ENCODE data around the gene FGF9. TPM values are rescaled to one million over a fixed set of nuclear protein-coding genes. Genes with fewer than 3 reads are reported as not detected.

The FGF9 gene
- total RNA-seq, 2 experiments from 2014 or later, result 4.7 to 11.4 TPM

DNA sequence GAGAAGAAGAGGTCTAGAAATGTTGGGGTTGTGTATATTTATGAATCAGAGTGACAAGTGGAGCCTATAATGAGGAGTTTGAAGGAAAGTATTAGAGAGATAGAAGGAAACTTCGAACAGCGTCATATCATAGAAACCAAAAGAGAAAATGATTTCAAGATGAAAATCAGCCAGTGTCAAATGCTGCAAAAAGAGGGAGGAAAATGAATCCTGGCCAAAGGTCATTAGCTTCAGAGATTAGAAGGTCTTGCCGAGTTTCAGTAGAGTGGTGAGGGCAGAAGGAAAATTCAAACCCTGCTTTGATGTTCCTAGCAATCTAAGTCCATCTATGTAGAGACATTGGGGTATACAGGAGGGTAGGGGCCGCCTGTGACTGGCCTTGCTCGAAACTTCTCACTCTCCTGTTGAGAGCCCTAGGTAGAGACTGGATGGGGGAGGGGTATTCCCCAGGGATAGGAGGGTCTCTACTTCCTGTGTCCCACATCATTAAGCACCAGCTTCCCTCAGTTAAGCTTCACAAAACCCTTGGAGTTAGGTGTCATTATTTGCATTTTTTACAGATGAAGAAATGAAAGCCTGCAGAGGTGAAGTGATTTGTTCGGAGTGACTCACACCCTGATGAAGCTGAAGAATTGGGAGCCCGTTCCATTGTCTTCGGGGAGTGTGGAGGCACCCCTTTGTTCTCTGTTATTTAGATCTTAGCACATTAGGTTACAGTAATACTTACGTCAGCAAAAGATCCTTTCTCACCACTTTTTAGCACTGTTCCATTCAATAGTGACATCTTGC lies 62.8 kb downstream of the FGF9 start:
- Histone ChIP-seq H3K4me1 (ENCODE audit: insufficient read depth, low read length, poor library complexity, severe bottlenecking) (no peaks in the 10 kb centered on the region), H2AFZ (ENCODE audit: low read length) (no peak overlapping the region), H4K20me1 (ENCODE audit: insufficient read depth, low read length) (no peaks in the 10 kb centered on the region), H3K79me2 (ENCODE audit: insufficient read depth, low read depth, low read length) (no peaks in the 10 kb centered on the region), H3K4me3 (ENCODE audit: low read depth, low read length, poor library complexity, severe bottlenecking) (no peak overlapping the region), H3K9me3 (ENCODE audit: low read length) (no peaks in the 10 kb centered on the region), H3K36me3 (ENCODE audit: insufficient read depth, low read length) (no peaks in the 10 kb centered on the region), H3K27ac (ENCODE audit: low read depth, low read length, poor library complexity, severe bottlenecking) (no peak overlapping the region), H3K4me2 (ENCODE audit: low read length) (no peak overlapping the region), H3K9me2 (ENCODE audit: insufficient read depth, low read length) (no peaks in the 10 kb centered on the region)
- ChIA-PET CTCF (ENCODE audit: unreplicated experiment) (no interaction called here), POLR2A (no interaction called here)
- intact Hi-C loops (cut with micrococcal nuclease; ENCODE audit: unreplicated experiment), result no loop called here
- BruUV-seq (replicated peaks), result no TSS peak
- TF ChIP-seq, protein P1, sequence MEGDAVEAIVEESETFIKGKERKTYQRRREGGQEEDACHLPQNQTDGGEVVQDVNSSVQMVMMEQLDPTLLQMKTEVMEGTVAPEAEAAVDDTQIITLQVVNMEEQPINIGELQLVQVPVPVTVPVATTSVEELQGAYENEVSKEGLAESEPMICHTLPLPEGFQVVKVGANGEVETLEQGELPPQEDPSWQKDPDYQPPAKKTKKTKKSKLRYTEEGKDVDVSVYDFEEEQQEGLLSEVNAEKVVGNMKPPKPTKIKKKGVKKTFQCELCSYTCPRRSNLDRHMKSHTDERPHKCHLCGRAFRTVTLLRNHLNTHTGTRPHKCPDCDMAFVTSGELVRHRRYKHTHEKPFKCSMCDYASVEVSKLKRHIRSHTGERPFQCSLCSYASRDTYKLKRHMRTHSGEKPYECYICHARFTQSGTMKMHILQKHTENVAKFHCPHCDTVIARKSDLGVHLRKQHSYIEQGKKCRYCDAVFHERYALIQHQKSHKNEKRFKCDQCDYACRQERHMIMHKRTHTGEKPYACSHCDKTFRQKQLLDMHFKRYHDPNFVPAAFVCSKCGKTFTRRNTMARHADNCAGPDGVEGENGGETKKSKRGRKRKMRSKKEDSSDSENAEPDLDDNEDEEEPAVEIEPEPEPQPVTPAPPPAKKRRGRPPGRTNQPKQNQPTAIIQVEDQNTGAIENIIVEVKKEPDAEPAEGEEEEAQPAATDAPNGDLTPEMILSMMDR (conservative IDR thresholded peaks at IDR 0.05; ENCODE audit: low read length), result no peak
- TF ChIP-seq EZH2phosphoT487 (IDR thresholded peaks at IDR 0.05; ENCODE audit: borderline replicate concordance, low read depth, low read length), result no peak
- no peak for DNase-seq (ENCODE audit: low spot score)

DNA sequence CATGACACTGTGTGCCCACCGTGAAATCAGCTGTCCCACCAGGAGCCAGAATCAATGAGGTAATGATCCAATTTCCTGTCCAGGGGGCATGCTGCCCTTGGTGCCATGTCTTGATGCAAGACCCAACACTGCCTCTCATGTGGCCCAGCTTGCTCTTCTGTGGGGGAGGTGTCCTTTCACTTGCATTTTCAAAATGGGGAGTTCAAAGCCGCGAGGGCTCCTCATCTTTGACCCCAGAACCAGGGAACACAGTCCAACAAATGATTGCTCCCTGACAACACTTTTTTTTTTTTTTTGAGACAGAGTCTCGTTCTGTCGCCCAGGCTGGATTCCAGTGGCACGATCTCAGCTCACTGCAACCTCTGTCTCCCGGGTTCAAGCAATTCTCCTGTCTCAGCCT lies 64.1 kb downstream of the FGF9 start:
- H3K36me3 ChIP-seq (ENCODE audit: insufficient read depth, low read length), result no peaks in the 10 kb centered on the region
- CTCF ChIA-PET (ENCODE audit: unreplicated experiment), result no interaction called here
- H3K4me2 ChIP-seq (ENCODE audit: low read length), result no peak overlapping the region
- no peaks in the 10 kb centered on the region for H4K20me1 ChIP-seq (ENCODE audit: insufficient read depth, low read length)
- no peaks in the 10 kb centered on the region for H3K9me3 ChIP-seq (ENCODE audit: low read length)
- TF ChIP-seq EZH2phosphoT487 (IDR thresholded peaks at IDR 0.05; ENCODE audit: borderline replicate concordance, low read depth, low read length), result no peak
- TF ChIP-seq, protein P1 (conservative IDR thresholded peaks at IDR 0.05; ENCODE audit: low read length), result no peak
- intact Hi-C loops (cut with micrococcal nuclease; ENCODE audit: unreplicated experiment), result no loop called here
- no TSS peak for BruUV-seq (replicated peaks)
- H3K9me2 ChIP-seq (ENCODE audit: insufficient read depth, low read length), result no peaks in the 10 kb centered on the region
- POLR2A ChIA-PET, result no interaction called here
- no peak overlapping the region for H3K4me3 ChIP-seq (ENCODE audit: low read depth, low read length, poor library complexity, severe bottlenecking)
- H3K79me2 ChIP-seq (ENCODE audit: insufficient read depth, low read depth, low read length), result no peaks in the 10 kb centered on the region
- H2AFZ ChIP-seq (ENCODE audit: low read length), result no peak overlapping the region
- H3K27ac ChIP-seq (ENCODE audit: low read depth, low read length, poor library complexity, severe bottlenecking), result no peak overlapping the region
- DNase-seq (ENCODE audit: low spot score), result no peak
- no peaks in the 10 kb centered on the region for H3K4me1 ChIP-seq (ENCODE audit: insufficient read depth, low read length, poor library complexity, severe bottlenecking)

DNA sequence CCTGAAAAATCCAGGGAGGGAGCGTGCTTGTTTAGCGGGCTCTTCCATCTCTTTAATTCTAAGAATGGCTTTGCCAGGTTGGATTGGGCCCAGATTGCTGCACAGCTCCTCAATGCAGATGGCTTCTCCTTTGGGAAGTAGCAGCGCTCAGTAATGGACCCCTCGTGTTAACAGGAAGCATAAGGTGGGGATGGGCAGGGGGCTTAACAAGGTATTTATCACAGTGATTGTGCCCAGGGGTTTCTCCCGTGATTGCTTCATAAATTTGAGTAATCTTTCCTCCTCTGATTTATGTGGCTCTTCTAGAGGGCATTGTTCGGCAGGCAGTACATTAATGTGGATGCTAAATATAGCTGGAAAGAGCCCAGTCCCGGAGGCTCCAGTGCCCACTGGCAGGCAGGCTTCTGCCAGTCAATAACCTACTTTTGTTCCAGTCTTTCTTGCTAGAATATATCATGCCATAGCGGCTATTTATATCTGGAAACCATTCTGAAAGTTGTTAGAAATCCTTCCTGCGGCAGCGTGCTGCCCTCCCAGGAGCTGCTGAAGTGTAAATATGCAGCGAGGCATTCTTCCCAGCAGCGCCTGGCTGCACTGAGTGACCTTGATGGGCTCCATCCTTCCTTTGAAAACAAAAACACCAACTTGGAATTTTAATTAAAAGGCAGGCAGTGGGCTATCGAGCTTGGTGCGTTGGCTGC lies 65.0 kb downstream of the FGF9 start:
- Histone ChIP-seq H3K9me3 (ENCODE audit: low read length) (no peaks in the 10 kb centered on the region), H3K36me3 (ENCODE audit: insufficient read depth, low read length) (no peaks in the 10 kb centered on the region), H3K9me2 (ENCODE audit: insufficient read depth, low read length) (no peaks in the 10 kb centered on the region), H3K4me2 (ENCODE audit: low read length) (no peak overlapping the region), H3K4me3 (ENCODE audit: low read depth, low read length, poor library complexity, severe bottlenecking) (no peak overlapping the region), H3K4me1 (ENCODE audit: insufficient read depth, low read length, poor library complexity, severe bottlenecking) (no peaks in the 10 kb centered on the region), H4K20me1 (ENCODE audit: insufficient read depth, low read length) (no peaks in the 10 kb centered on the region), H2AFZ (ENCODE audit: low read length) (no peak overlapping the region), H3K27ac (ENCODE audit: low read depth, low read length, poor library complexity, severe bottlenecking) (no peak overlapping the region), H3K79me2 (ENCODE audit: insufficient read depth, low read depth, low read length) (no peaks in the 10 kb centered on the region)
- POLR2A ChIA-PET, result no interaction called here
- no peak for DNase-seq (ENCODE audit: low spot score)
- intact Hi-C loops (cut with micrococcal nuclease; ENCODE audit: unreplicated experiment), result no loop called here
- TF ChIP-seq, protein P1 (conservative IDR thresholded peaks at IDR 0.05; ENCODE audit: low read length), result no peak
- TF ChIP-seq EZH2phosphoT487 (IDR thresholded peaks at IDR 0.05; ENCODE audit: borderline replicate concordance, low read depth, low read length), result no peak
- CTCF ChIA-PET (ENCODE audit: unreplicated experiment), result no interaction called here
- BruUV-seq (replicated peaks), result no TSS peak

All from OCI-LY7 (cell line).